ENCODE measurements around the gene HNRNPD. TPM values are rescaled to one million over a fixed set of nuclear protein-coding genes. Genes with fewer than 3 reads are reported as not detected.
A peak's percentile ranks its signal among the peaks of the same experiment; 100 is the strongest.

The HNRNPD gene
- total and polyA plus RNA-seq, 2 of the 8 experiments (the other 6 are each of a cell fraction or from before 2014, with no cell fraction given), result 118 to 646 TPM

- Histone ChIP-seq H3K4me3 (ENCODE audit: extremely low read depth in 1 of 4, insufficient read depth in 2 of 4, low read depth in 3 of 4, low read length in 4 of 4) (peak overlapping the region; percentile 91 to 99 (median 97)), H3K23ac (ENCODE audit: insufficient read length) (no peak overlapping the region), H2BK5ac (ENCODE audit: low read depth, low read length) (peak overlapping the region; percentile 99), H4K91ac (replicated peaks; ENCODE audit: insufficient read length, low read length) (peak overlapping the region; percentile 97), H3K23me2 (ENCODE audit: low read depth, low read length) (peaks cover 2% of the 10 kb centered on the region), H3K27ac (ENCODE audit: low read depth, low read length) (peak overlapping the region; percentile 99), H4K20me1 (replicated peaks in 1 of 2; ENCODE audit: control insufficient read depth in 1 of 2, insufficient read depth in 2 of 2, low read length in 2 of 2) (peaks cover 28% of the 10 kb centered on the region in 2 experiments), H2BK15ac (ENCODE audit: low read length) (no peak overlapping the region), H3K36me3 (ENCODE audit: control insufficient read depth in 2 of 4, insufficient read depth in 4 of 4, low read length in 3 of 4) (peaks cover 0 to 39% (median 5%) of the 10 kb centered on the region in 4 experiments; a peak in 3 of 8 replicates), H2BK12ac (ENCODE audit: low read depth, low read length) (peak overlapping the region; percentile 88; the same call in 1 of the 2 replicates), H3K79me2 (ENCODE audit: control insufficient read depth in 1 of 2, insufficient read depth in 2 of 2, low read length in 2 of 2) (peaks cover 50 to 88% of the 10 kb centered on the region in 2 experiments), H4K8ac (ENCODE audit: extremely low read depth, insufficient read depth, low read length) (peak overlapping the region; percentile 100), H2AK5ac (ENCODE audit: low read depth, low read length) (peak overlapping the region; percentile 61; the same call in 1 of the 2 replicates), H3K14ac (ENCODE audit: insufficient read length) (peak overlapping the region; percentile 32), H3K9me3 (ENCODE audit: insufficient read depth in 2 of 2, low read depth in 1 of 2, low read length in 1 of 2) (no peaks in the 10 kb centered on the region), H3K4me2 (ENCODE audit: insufficient read depth in 1 of 2, low read depth in 2 of 2, low read length in 2 of 2) (peak overlapping the region in 1 of 2 experiments; percentile 67; a peak in 3 of 4 replicates), H3K9ac (replicated peaks in 1 of 4; ENCODE audit: extremely low read depth in 1 of 4, low read depth in 3 of 4, low read length in 3 of 4) (peak overlapping the region; percentile 97 to 100 (median 100)), H3K4me1 (replicated peaks in 1 of 4; ENCODE audit: control insufficient read depth in 3 of 4, insufficient read depth in 4 of 4, low read length in 3 of 4) (no peaks in the 10 kb centered on the region; a peak in 2 of 7 replicates), H4K5ac (ENCODE audit: insufficient read length, low read depth, low read length) (peak overlapping the region; percentile 98), H2BK20ac (ENCODE audit: low read length) (no peak overlapping the region), H3K18ac (ENCODE audit: extremely low read depth, low read length) (peak overlapping the region; percentile 93), H3K4ac (replicated peaks; ENCODE audit: insufficient read length, low read depth, low read length) (peak overlapping the region; percentile 99), H3K27me3 (replicated peaks in 1 of 4; ENCODE audit: control insufficient read depth in 3 of 4, extremely low read depth in 1 of 4, insufficient read depth in 3 of 4, low read length in 3 of 4) (no peaks in the 10 kb centered on the region), H2BK120ac (replicated peaks; ENCODE audit: low read depth, low read length) (peak overlapping the region; percentile 57), H2AFZ (ENCODE audit: low read length) (no peak overlapping the region), H3K56ac (replicated peaks; ENCODE audit: insufficient read length, low read depth, low read length) (peak overlapping the region; percentile 96), H3K79me1 (ENCODE audit: low read depth, low read length) (peaks cover 3% of the 10 kb centered on the region)
- 2% methylated on average over 33 of the region's 50 CpGs; no CpG with 5 or more reads in 1 of the 2 experiments for WGBS, 2 experiments (ENCODE audit: extremely low coverage in 1 of 2, insufficient coverage in 1 of 2, insufficient read length in 1 of 2, insufficient replicate concordance in 2 of 2, low coverage in 1 of 2, low lambda C conversion rate in 2 of 2, missing lambda C conversion rate in 1 of 2)
- ChIA-PET POLR2A (ENCODE audit: partially characterized antibody) (interaction anchor here (0.9 to 13.8 kb wide), 18 partner anchors 9 to 58 kb away, joined by 3 to 152 read pairs (median 10); partner anchors contain the start of gene HNRNPDL), CTCF (ENCODE audit: partially characterized antibody) (interaction anchor here (1.9 kb wide), 1 partner anchor 15 kb away, joined by 5 read pairs; no protein-coding TSS in a partner anchor)
- FAIRE-seq, result no peak
- TF ChIP-seq CREB1 (IDR thresholded peaks at IDR 0.05) (no peak), POLR2AphosphoS5 (IDR thresholded peaks at IDR 0.05; ENCODE audit: low read depth, low read length) (peak; percentile 81; the same call in 1 of the 2 replicates), KDM5A (IDR thresholded peaks at IDR 0.05; ENCODE audit: low read length) (no peak), EZH2 (IDR thresholded peaks at IDR 0.05; ENCODE audit: low read depth, low read length, severe bottlenecking) (no peak), POU5F1 (IDR thresholded peaks at IDR 0.05; ENCODE audit: low read depth, low read length) (no peak), SP4 (IDR thresholded peaks at IDR 0.05; ENCODE audit: low read length) (peak; percentile 12; the same call in 1 of the 2 replicates), JUN (IDR thresholded peaks at IDR 0.05; ENCODE audit: low read depth, low read length) (no peak), POLR2A (IDR thresholded peaks at IDR 0.05; ENCODE audit: control extremely low read depth in 1 of 2, low read depth in 2 of 2, low read length in 2 of 2) (peak; percentile 35 to 89), RNF2 (IDR thresholded peaks at IDR 0.05; ENCODE audit: borderline replicate concordance, low read depth, low read length, missing control alignments, poor library complexity, severe bottlenecking) (no peak), RAD21 (IDR thresholded peaks at IDR 0.05 in 1 of 2, conservative IDR thresholded peaks at IDR 0.05 in 1 of 2; ENCODE audit: low read depth in 2 of 2, low read length in 2 of 2) (no peak)
- DNase-seq (ENCODE audit: low read depth in 1 of 2, low spot score in 2 of 2), result no peak
Observed at GRCh38 chr4:82373486-82373815, 340 bp downstream of the HNRNPD start.

Measured in H1 (cell line).